WTC11 (cell line): ENCODE measurements around the gene SERPINB8. TPM values are rescaled to one million over a fixed set of nuclear protein-coding genes. Genes with fewer than 3 reads are reported as not detected.

Source experiments
- ATAC-seq: fragments of 200-7000 bp; cut with Tn5 transposase; 2 replicates; pipeline ENCODE4 v1.10.0; 2021; ENCODE audit warnings: mild to moderate bottlenecking, moderate library complexity
- CTCF ChIA-PET: fragments of 300-600 bp; sonication (Branson Sonifier 250); formaldehyde crosslinking; loops from one replicate; lab custom pipeline; 2021; ENCODE audit warnings: antibody characterized with exemption; lab: Charles Lee
- POLR2A ChIA-PET: fragments of 350-600 bp; sonication (Branson Sonifier 250); formaldehyde crosslinking; loops from one replicate; lab custom pipeline; 2021; ENCODE audit warnings: antibody characterized with exemption; lab: Charles Lee
- DNase-seq: peaks from one replicate; pipeline ENCODE4 v3.0.0; 2021; ENCODE audit warnings: low spot score
- H3K27ac Mint-ChIP-seq: 2 replicates; pipeline ENCODE4 v1.8.0; 2021; ENCODE audit warnings: mixed read lengths
- H3K27me3 Mint-ChIP-seq: 2 replicates; pipeline ENCODE4 v1.8.0; 2021; ENCODE audit warnings: low read depth, mild to moderate bottlenecking, moderate library complexity, mixed read lengths
- H3K36me3 Mint-ChIP-seq: 2 replicates; pipeline ENCODE4 v1.8.0; 2021; ENCODE audit warnings: mixed read lengths
- H3K4me1 Mint-ChIP-seq: 2 replicates; pipeline ENCODE4 v1.8.0; 2022; ENCODE audit warnings: mixed read lengths
- H3K4me3 Mint-ChIP-seq: 2 replicates; pipeline ENCODE4 v1.8.0; 2021; ENCODE audit warnings: mild to moderate bottlenecking, moderate library complexity, mixed read lengths
- H3K9me3 Mint-ChIP-seq: 2 replicates; pipeline ENCODE4 v1.8.0; 2021; ENCODE audit warnings: mixed read lengths
- ATF1 ChIP-seq: sonication (generic); formaldehyde crosslinking; IDR thresholded peaks from 2 replicates; pipeline ENCODE4 v1.8.1; 2023; ENCODE audit warnings: mild to moderate bottlenecking, moderate library complexity, missing genetic modification reagents
- ATF3 ChIP-seq: sonication (generic); formaldehyde crosslinking; conservative IDR thresholded peaks from 2 replicates; pipeline ENCODE4 v1.8.1; 2022; ENCODE audit warnings: mild to moderate bottlenecking, missing genetic modification reagents
- ATF6 ChIP-seq: sonication (generic); formaldehyde crosslinking; IDR thresholded peaks from 2 replicates; pipeline ENCODE4 v1.8.1; 2023; ENCODE audit warnings: mild to moderate bottlenecking, missing genetic modification reagents
- CTCF ChIP-seq: fragments of 200-600 bp; IDR thresholded peaks from 2 replicates; pipeline ENCODE4 v1.8.0; 2022; ENCODE audit warnings: antibody characterized with exemption
- EMX1 ChIP-seq: fragments of 250-450 bp; sonication (Bioruptor Pico); IDR thresholded peaks from 2 replicates; pipeline ENCODE4 v1.8.0; 2021; ENCODE audit warnings: mild to moderate bottlenecking
- FOXJ3 ChIP-seq: sonication (generic); formaldehyde crosslinking; IDR thresholded peaks from 2 replicates; pipeline ENCODE4 v1.9.0; 2021; ENCODE audit warnings: missing genetic modification reagents, mild to moderate bottlenecking, borderline replicate concordance
- FOXP4 ChIP-seq: sonication (generic); formaldehyde crosslinking; IDR thresholded peaks from 2 replicates; pipeline ENCODE4 v1.8.0; 2022; ENCODE audit warnings: mild to moderate bottlenecking, missing genetic modification reagents
- IRF2 ChIP-seq: sonication (generic); formaldehyde crosslinking; IDR thresholded peaks from 2 replicates; pipeline ENCODE4 v1.8.0; 2022; ENCODE audit warnings: low read depth, missing genetic modification reagents, borderline replicate concordance
- JUN ChIP-seq: sonication (generic); formaldehyde crosslinking; IDR thresholded peaks from 2 replicates; pipeline ENCODE4 v1.8.0; 2023; ENCODE audit warnings: mild to moderate bottlenecking, missing genetic modification reagents
- KAT7 ChIP-seq: sonication (generic); formaldehyde crosslinking; IDR thresholded peaks from 2 replicates; pipeline ENCODE4 v1.8.1; 2023; ENCODE audit warnings: missing genetic modification reagents, mild to moderate bottlenecking, borderline replicate concordance
- MYBL2 ChIP-seq: sonication (generic); formaldehyde crosslinking; IDR thresholded peaks from 2 replicates; pipeline ENCODE4 v1.8.1; 2023; ENCODE audit warnings: mild to moderate bottlenecking, moderate library complexity, missing genetic modification reagents
- RELA ChIP-seq: sonication (generic); formaldehyde crosslinking; IDR thresholded peaks from 2 replicates; pipeline ENCODE4 v1.8.1; 2022; ENCODE audit warnings: missing genetic modification reagents, mild to moderate bottlenecking, borderline replicate concordance
- ZNF121 ChIP-seq: sonication (generic); formaldehyde crosslinking; IDR thresholded peaks from 2 replicates; pipeline ENCODE4 v1.8.0; 2023; ENCODE audit warnings: missing genetic modification reagents
- ZNF416 ChIP-seq: fragments of 250-450 bp; sonication (Bioruptor Pico); IDR thresholded peaks from 2 replicates; pipeline ENCODE4 v1.9.0; 2021; ENCODE audit warnings: mild to moderate bottlenecking, inconsistent platforms
- total RNA-seq: library from RNA; stranded (reverse); gene quantifications from 3 replicates; pipeline ENCODE4 v1.2.3, GENCODE V29; 2021
- TF ChIP-seq, protein P1 (sequence below): sonication (generic); formaldehyde crosslinking; IDR thresholded peaks from 2 replicates; pipeline ENCODE4 v1.8.1; 2023; ENCODE audit warnings: mild to moderate bottlenecking, missing genetic modification reagents
- TF ChIP-seq, protein P2 (sequence below): sonication (generic); formaldehyde crosslinking; IDR thresholded peaks from 2 replicates; pipeline ENCODE4 v1.8.1; 2022; ENCODE audit warnings: low read depth, mild to moderate bottlenecking, moderate library complexity, missing genetic modification reagents, borderline replicate concordance
- TF ChIP-seq, protein P3 (sequence below): sonication (generic); formaldehyde crosslinking; IDR thresholded peaks from 2 replicates; pipeline ENCODE4 v1.8.0; 2022; ENCODE audit warnings: mild to moderate bottlenecking, missing genetic modification reagents
- TF ChIP-seq, protein P4 (sequence below): sonication (generic); formaldehyde crosslinking; IDR thresholded peaks from 2 replicates; pipeline ENCODE4 v1.8.1; 2022; ENCODE audit warnings: low read depth, missing genetic modification reagents, borderline replicate concordance
- TF ChIP-seq, protein P5 (sequence below): fragments of 250-450 bp; sonication (Bioruptor Pico); IDR thresholded peaks from 2 replicates; pipeline ENCODE4 v1.9.0; 2021; ENCODE audit warnings: mild to moderate bottlenecking, borderline replicate concordance

Gene SERPINB8
- total RNA-seq, 1 experiment from 2014 or later, result 0.46 TPM

DNA sequence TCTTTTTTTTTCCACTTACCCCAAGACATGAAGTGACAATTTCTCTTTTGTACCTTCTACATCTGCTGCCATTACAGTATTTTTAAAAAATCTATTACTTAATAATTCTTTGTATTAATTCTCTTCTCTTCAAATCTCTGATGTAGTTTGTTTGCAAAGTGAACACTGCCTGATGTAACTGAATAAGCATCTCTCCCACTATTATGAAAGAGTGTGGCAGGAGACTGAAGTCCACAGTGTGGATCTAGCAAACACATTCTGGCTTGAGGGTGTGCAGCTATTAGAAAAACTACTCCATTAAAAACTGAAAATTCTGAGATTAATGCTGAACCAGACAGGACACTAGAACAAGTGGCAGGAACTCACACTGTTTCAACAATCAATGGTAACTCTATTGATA, 5.0 kb upstream of the SERPINB8 start:
- Mint-ChIP-seq H3K4me1 (peaks cover 11% of the 10 kb centered on the region), H3K27me3 (peaks cover 13% of the 10 kb centered on the region), H3K27ac (no peak overlapping the region), H3K9me3 (no peaks in the 10 kb centered on the region), H3K36me3 (no peaks in the 10 kb centered on the region), H3K4me3 (no peak overlapping the region)
- ChIA-PET POLR2A (no interaction called here), CTCF (no interaction called here)
- ATAC-seq, result no peak
- no peak for DNase-seq
- TF ChIP-seq, protein P1, sequence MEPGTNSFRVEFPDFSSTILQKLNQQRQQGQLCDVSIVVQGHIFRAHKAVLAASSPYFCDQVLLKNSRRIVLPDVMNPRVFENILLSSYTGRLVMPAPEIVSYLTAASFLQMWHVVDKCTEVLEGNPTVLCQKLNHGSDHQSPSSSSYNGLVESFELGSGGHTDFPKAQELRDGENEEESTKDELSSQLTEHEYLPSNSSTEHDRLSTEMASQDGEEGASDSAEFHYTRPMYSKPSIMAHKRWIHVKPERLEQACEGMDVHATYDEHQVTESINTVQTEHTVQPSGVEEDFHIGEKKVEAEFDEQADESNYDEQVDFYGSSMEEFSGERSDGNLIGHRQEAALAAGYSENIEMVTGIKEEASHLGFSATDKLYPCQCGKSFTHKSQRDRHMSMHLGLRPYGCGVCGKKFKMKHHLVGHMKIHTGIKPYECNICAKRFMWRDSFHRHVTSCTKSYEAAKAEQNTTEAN (CRISPR knock-in tag), result no peak
- TF ChIP-seq ATF1 (CRISPR knock-in tag) (no peak), MYBL2 (CRISPR knock-in tag) (no peak), EMX1 (CRISPR knock-in tag) (no peak), FOXJ3 (CRISPR knock-in tag) (no peak), ZNF416 (CRISPR knock-in tag) (no peak), ZNF121 (CRISPR knock-in tag) (no peak), ATF6 (CRISPR knock-in tag) (no peak), CTCF (no peak)
- TF ChIP-seq, protein P2, sequence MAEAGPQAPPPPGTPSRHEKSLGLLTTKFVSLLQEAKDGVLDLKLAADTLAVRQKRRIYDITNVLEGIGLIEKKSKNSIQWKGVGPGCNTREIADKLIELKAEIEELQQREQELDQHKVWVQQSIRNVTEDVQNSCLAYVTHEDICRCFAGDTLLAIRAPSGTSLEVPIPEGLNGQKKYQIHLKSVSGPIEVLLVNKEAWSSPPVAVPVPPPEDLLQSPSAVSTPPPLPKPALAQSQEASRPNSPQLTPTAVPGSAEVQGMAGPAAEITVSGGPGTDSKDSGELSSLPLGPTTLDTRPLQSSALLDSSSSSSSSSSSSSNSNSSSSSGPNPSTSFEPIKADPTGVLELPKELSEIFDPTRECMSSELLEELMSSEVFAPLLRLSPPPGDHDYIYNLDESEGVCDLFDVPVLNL (CRISPR knock-in tag), result no peak
- TF ChIP-seq, protein P3, sequence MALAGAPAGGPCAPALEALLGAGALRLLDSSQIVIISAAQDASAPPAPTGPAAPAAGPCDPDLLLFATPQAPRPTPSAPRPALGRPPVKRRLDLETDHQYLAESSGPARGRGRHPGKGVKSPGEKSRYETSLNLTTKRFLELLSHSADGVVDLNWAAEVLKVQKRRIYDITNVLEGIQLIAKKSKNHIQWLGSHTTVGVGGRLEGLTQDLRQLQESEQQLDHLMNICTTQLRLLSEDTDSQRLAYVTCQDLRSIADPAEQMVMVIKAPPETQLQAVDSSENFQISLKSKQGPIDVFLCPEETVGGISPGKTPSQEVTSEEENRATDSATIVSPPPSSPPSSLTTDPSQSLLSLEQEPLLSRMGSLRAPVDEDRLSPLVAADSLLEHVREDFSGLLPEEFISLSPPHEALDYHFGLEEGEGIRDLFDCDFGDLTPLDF, result no peak

DNA sequence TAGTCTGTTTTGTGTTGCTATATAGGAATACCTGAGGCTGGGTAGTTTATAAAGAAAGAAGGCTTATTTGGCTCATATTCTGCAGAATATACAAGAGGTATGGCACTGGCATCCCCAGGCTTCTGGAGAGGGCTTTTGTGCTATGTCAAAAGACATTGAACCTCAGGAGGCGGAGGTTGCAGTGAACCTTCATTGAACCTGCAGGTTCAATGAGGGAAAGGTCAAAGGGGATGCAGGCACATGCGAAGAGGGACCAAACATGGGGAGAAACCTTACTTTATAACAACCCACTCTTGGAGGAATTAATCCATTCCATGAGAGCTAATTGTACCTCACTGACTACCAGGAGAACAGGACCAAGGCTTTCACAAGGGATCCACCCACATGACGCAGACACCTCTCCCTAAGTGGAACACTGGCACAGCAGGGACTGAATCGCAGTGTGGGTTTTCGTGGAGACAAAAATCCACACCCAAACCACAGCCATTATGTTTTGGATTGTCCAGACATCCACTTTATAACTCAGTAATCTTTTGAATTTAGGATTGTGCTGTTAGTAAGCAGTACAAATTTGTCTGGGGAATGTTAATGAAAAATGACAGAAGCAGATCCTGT, 4.1 kb upstream of the SERPINB8 start:
- ATAC-seq (no peak), DNase-seq (no peak)
- H3K4me1 Mint-ChIP-seq, result peaks cover 11% of the 10 kb centered on the region
- H3K9me3 Mint-ChIP-seq, result no peaks in the 10 kb centered on the region
- H3K36me3 Mint-ChIP-seq, result no peaks in the 10 kb centered on the region
- H3K27me3 Mint-ChIP-seq, result peaks cover 13% of the 10 kb centered on the region
- ChIA-PET CTCF (no interaction called here), POLR2A (no interaction called here)
- no peak overlapping the region for H3K27ac Mint-ChIP-seq
- H3K4me3 Mint-ChIP-seq, result no peak overlapping the region
- no peak for TF ChIP-seq JUN (CRISPR knock-in tag)
- TF ChIP-seq RELA (CRISPR knock-in tag), result no peak
- TF ChIP-seq IRF2 (CRISPR knock-in tag), result no peak
- TF ChIP-seq, protein P4, sequence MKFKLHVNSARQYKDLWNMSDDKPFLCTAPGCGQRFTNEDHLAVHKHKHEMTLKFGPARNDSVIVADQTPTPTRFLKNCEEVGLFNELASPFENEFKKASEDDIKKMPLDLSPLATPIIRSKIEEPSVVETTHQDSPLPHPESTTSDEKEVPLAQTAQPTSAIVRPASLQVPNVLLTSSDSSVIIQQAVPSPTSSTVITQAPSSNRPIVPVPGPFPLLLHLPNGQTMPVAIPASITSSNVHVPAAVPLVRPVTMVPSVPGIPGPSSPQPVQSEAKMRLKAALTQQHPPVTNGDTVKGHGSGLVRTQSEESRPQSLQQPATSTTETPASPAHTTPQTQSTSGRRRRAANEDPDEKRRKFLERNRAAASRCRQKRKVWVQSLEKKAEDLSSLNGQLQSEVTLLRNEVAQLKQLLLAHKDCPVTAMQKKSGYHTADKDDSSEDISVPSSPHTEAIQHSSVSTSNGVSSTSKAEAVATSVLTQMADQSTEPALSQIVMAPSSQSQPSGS (CRISPR knock-in tag), result no peak
- TF ChIP-seq, protein P5, sequence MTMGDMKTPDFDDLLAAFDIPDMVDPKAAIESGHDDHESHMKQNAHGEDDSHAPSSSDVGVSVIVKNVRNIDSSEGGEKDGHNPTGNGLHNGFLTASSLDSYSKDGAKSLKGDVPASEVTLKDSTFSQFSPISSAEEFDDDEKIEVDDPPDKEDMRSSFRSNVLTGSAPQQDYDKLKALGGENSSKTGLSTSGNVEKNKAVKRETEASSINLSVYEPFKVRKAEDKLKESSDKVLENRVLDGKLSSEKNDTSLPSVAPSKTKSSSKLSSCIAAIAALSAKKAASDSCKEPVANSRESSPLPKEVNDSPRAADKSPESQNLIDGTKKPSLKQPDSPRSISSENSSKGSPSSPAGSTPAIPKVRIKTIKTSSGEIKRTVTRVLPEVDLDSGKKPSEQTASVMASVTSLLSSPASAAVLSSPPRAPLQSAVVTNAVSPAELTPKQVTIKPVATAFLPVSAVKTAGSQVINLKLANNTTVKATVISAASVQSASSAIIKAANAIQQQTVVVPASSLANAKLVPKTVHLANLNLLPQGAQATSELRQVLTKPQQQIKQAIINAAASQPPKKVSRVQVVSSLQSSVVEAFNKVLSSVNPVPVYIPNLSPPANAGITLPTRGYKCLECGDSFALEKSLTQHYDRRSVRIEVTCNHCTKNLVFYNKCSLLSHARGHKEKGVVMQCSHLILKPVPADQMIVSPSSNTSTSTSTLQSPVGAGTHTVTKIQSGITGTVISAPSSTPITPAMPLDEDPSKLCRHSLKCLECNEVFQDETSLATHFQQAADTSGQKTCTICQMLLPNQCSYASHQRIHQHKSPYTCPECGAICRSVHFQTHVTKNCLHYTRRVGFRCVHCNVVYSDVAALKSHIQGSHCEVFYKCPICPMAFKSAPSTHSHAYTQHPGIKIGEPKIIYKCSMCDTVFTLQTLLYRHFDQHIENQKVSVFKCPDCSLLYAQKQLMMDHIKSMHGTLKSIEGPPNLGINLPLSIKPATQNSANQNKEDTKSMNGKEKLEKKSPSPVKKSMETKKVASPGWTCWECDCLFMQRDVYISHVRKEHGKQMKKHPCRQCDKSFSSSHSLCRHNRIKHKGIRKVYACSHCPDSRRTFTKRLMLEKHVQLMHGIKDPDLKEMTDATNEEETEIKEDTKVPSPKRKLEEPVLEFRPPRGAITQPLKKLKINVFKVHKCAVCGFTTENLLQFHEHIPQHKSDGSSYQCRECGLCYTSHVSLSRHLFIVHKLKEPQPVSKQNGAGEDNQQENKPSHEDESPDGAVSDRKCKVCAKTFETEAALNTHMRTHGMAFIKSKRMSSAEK (CRISPR knock-in tag), result no peak
- TF ChIP-seq KAT7 (CRISPR knock-in tag), result no peak
- no peak for TF ChIP-seq FOXJ3 (CRISPR knock-in tag)
- TF ChIP-seq ATF3, result no peak
- TF ChIP-seq FOXP4 (CRISPR knock-in tag), result no peak
